SJSA1 (cell line): ENCODE data around the gene ETV6. TPM values are rescaled to one million over a fixed set of nuclear protein-coding genes. Genes with fewer than 3 reads are reported as not detected.

ENCODE experiments used
- DNase-seq, 2 experiments: peaks; one replicate each; pipeline ENCODE4 v3.0.0-alpha.2; 2015 to 2020; ENCODE audit warnings: low spot score in 2 of 2, low read depth in 1 of 2
- H3K27ac ChIP-seq: fragments of 250-450 bp; sonication (Bioruptor Pico); 2 replicates; pipeline ENCODE4 v1.5.1; 2020; ENCODE audit warnings: mild to moderate bottlenecking, moderate library complexity
- H3K27me3 ChIP-seq: fragments of 250-450 bp; sonication (Bioruptor Pico); replicated peaks from 2 replicates; pipeline ENCODE4 v1.5.1; 2020; ENCODE audit warnings: mild to moderate bottlenecking, moderate library complexity
- H3K36me3 ChIP-seq: fragments of 250-450 bp; sonication (Bioruptor Pico); 2 replicates; pipeline ENCODE4 v1.5.1; 2020; ENCODE audit warnings: mild to moderate bottlenecking
- H3K4me1 ChIP-seq: fragments of 250-450 bp; sonication (Bioruptor Pico); replicated peaks from 2 replicates; pipeline ENCODE4 v1.6.1; 2021; ENCODE audit warnings: mild to moderate bottlenecking
- H3K4me3 ChIP-seq: fragments of 250-450 bp; sonication (Bioruptor Pico); 2 replicates; pipeline ENCODE4 v1.5.1; 2020; ENCODE audit warnings: mild to moderate bottlenecking
- H3K9me3 ChIP-seq: fragments of 250-450 bp; sonication (Bioruptor Pico); replicated peaks from 2 replicates; pipeline ENCODE4 v1.5.1; 2020; ENCODE audit warnings: mild to moderate bottlenecking
- total RNA-seq: library from RNA; depleted of rRNA; stranded (reverse); fragments of >200 nt; shearing (Covaris generic); gene quantifications from 2 replicates; pipeline ENCODE4 v1.2.3, GENCODE V29; 2014

ETV6 gene
- total RNA-seq, 1 experiment from 2014 or later: 8.0 TPM

DNA sequence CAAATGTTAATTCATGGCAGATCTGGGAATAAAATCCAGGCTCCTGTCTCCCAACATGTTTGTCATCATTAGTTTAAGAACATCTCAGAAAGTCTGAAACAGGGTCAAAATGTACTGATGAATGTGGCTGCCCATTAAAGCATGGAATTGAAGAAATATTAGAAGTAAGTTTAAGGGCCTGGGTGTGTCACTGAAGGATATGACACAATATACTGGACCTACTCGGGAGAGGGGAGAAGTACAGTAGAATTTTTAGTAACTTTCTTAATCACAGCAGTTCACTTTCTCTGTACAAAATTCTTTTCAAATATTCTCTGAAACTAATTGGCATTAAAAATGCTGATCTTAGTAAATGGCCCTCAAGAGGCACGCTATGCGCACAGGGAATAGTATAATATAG lies 185.5 kb downstream of the ETV6 start:
- no peak overlapping the region for H3K27ac ChIP-seq
- peaks cover 6% of the 10 kb centered on the region for H3K36me3 ChIP-seq
- no peaks in the 10 kb centered on the region for H3K27me3 ChIP-seq
- no peak for DNase-seq
- no peak overlapping the region for H3K4me3 ChIP-seq
- no peaks in the 10 kb centered on the region for H3K9me3 ChIP-seq
- H3K4me1 ChIP-seq: peaks cover 34% of the 10 kb centered on the region

GRCh38 chr12:11836282-11837151 lies 187.0 kb downstream of the ETV6 start:
- Histone ChIP-seq H3K9me3 (no peaks in the 10 kb centered on the region), H3K27me3 (no peaks in the 10 kb centered on the region), H3K36me3 (peaks cover 19% of the 10 kb centered on the region), H3K4me3 (no peak overlapping the region), H3K27ac (no peak overlapping the region), H3K4me1 (peaks cover 34% of the 10 kb centered on the region)
- DNase-seq: no peak

DNA sequence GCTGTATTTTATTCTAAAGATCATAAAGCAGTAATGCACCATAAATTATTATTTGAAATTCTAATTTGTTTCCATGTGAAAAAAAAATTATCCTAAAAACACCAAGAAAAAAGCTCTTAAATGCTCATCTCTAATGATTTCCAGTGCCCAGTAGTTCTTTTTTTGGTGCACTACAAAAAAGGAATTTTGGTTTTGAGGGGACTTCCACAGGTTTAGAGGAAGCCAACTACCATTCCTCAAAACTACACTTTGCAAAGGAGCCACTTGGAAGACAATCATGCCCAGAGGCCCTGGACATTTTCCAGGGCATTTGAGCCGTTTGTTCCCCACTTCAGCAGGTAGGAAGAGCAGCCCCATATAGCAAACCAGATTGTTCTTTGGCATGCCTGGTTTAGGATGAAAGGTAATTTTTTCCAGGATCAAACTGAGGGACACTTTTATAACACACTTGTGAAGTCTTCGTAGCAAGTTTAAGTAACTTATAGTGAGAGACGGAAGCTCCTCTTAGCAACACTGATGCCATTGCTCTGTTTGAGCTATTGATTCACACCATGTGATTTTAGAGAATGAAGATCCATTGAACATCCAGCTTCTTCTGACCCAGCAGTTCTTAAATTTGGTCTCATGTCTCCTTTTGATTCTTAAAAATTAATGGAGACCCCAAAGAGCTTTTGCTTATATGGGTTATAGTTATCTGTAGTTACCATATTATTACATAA lies 187.9 kb downstream of the ETV6 start:
- no peak for DNase-seq

DNA sequence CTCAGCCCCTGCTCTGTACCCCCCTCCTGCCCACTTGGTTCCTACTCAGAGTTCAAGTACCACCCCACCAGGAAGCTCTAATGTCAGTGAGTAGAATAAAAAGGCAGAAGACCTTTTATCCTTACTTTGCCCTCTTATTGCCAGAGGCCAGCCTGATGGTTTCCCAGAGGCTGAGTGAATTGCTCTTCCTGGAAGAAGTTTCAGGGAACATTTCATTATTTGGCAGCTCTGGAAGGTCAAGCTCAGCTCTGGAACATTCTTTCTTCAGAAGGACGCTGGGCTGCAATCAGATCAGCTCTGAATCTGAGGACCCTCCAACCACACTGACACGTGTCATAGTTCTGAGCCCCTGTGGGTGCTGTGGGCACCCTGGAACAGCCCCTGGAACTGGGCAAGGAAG lies 188.9 kb downstream of the ETV6 start:
- DNase-seq: no peak
- Histone ChIP-seq H3K4me3 (no peak overlapping the region), H3K9me3 (no peaks in the 10 kb centered on the region), H3K4me1 (peaks cover 34% of the 10 kb centered on the region), H3K27ac (no peak overlapping the region), H3K36me3 (peaks cover 22% of the 10 kb centered on the region), H3K27me3 (no peaks in the 10 kb centered on the region)

More for the DNA sequence above, 187.9 kb downstream of the ETV6 start:
- Histone ChIP-seq H3K4me3 (no peak overlapping the region), H3K36me3 (peaks cover 22% of the 10 kb centered on the region), H3K4me1 (peaks cover 34% of the 10 kb centered on the region), H3K27ac (no peak overlapping the region), H3K27me3 (no peaks in the 10 kb centered on the region), H3K9me3 (no peaks in the 10 kb centered on the region)

GRCh38 chr12:11839091-11839641 lies 189.7 kb downstream of the ETV6 start:
- no peaks in the 10 kb centered on the region for H3K9me3 ChIP-seq
- peaks cover 22% of the 10 kb centered on the region for H3K36me3 ChIP-seq
- no peak overlapping the region for H3K4me3 ChIP-seq
- peaks cover 26% of the 10 kb centered on the region for H3K4me1 ChIP-seq
- no peaks in the 10 kb centered on the region for H3K27me3 ChIP-seq
- no peak for DNase-seq
- H3K27ac ChIP-seq: no peak overlapping the region

GRCh38 chr12:11840366-11840765 lies 190.9 kb downstream of the ETV6 start:
- no peak for DNase-seq
- no peak overlapping the region for H3K4me3 ChIP-seq
- H3K27ac ChIP-seq: no peak overlapping the region
- H3K27me3 ChIP-seq: no peaks in the 10 kb centered on the region
- peaks cover 18% of the 10 kb centered on the region for H3K4me1 ChIP-seq
- H3K36me3 ChIP-seq: peaks cover 26% of the 10 kb centered on the region
- H3K9me3 ChIP-seq: no peaks in the 10 kb centered on the region

GRCh38 chr12:11846488-11846887 lies 197.0 kb downstream of the ETV6 start:
- DNase-seq: peak in 1 of 2 experiments; percentile 56
- Histone ChIP-seq H3K4me3 (no peak overlapping the region), H3K9me3 (no peaks in the 10 kb centered on the region), H3K4me1 (peaks cover 9% of the 10 kb centered on the region; the same call in 1 of the 2 replicates), H3K36me3 (peaks cover 10% of the 10 kb centered on the region), H3K27me3 (no peaks in the 10 kb centered on the region), H3K27ac (no peak overlapping the region)

GRCh38 chr12:11847539-11847938 lies 198.1 kb downstream of the ETV6 start:
- Histone ChIP-seq H3K4me1 (peaks cover 9% of the 10 kb centered on the region; the same call in 1 of the 2 replicates), H3K27me3 (no peaks in the 10 kb centered on the region), H3K4me3 (no peak overlapping the region), H3K36me3 (peaks cover 7% of the 10 kb centered on the region), H3K27ac (no peak overlapping the region), H3K9me3 (no peaks in the 10 kb centered on the region)
- no peak for DNase-seq

DNA sequence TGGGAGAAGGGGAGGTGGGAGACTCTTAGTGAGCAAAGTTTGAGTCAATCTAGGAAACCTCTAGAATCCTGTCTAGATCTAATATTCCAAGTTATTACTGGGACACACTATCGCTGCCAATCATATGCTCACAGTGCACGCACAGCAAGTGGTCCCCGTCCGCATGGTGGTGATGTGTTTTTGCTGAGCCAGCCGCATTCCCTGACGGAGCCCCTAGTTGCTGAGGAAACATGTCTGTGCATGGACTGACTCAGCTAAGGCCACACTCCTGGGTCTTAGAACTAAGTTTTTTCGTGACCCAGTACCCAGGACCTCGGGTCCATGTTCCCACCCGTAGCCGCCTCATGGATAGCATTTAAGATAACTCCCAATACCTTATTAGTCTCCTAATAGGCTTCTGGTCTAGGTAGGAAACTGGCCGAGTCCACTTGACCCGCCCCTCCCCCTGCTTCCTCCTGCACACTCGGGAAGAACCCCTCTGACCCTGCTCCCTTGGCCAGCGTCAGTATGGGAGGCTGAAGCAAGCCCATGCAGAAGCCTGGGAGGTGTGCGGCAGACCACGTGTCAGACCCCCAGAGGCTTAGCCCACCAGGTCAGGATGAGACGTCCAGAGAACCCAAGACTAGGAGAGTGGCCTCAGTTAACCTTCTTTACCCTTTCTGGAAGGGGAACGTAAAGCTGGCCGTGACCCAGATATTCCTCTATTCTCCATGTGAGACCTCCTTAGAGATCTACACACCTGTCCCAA lies 200.5 kb downstream of the ETV6 start:
- Histone ChIP-seq H3K4me3 (no peak overlapping the region), H3K27me3 (no peaks in the 10 kb centered on the region), H3K9me3 (no peaks in the 10 kb centered on the region), H3K4me1 (peaks cover 9% of the 10 kb centered on the region; the same call in 1 of the 2 replicates), H3K27ac (no peak overlapping the region), H3K36me3 (peaks cover 22% of the 10 kb centered on the region)
- DNase-seq: no peak

- Histone ChIP-seq H3K27ac (no peak overlapping the region), H3K9me3 (no peaks in the 10 kb centered on the region), H3K36me3 (peaks cover 26% of the 10 kb centered on the region), H3K4me1 (no peaks in the 10 kb centered on the region), H3K27me3 (no peaks in the 10 kb centered on the region), H3K4me3 (no peak overlapping the region)
- DNase-seq: no peak
These were observed 203.7 kb downstream of the ETV6 start for GRCh38 chr12:11853126-11853525.

DNA sequence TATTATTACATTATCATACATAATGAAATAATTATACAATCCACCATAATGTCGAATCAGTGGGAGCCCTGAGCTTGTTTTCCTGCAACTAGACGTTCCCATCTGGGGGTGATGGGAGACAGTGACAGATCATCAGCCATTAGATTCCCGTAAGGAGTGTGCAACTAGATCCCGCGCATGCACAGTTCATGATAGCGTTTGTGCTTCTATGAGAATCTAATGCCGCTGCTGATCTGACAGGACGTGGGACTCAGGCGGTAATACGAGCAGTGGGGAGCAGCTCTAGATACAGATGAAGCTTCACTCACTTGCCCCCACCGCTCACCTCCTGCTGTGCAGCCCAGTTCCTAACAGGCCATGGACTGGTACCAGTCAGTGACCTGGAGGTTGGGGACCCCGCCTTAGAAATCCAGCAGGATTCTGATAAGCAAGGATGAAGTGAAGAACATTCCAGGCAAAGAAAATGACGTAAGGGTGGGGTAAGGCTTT lies 204.6 kb downstream of the ETV6 start:
- H3K4me1 ChIP-seq: no peaks in the 10 kb centered on the region
- peaks cover 29% of the 10 kb centered on the region for H3K36me3 ChIP-seq
- H3K27ac ChIP-seq: no peak overlapping the region
- no peak overlapping the region for H3K4me3 ChIP-seq
- H3K27me3 ChIP-seq: no peaks in the 10 kb centered on the region
- no peak for DNase-seq
- no peaks in the 10 kb centered on the region for H3K9me3 ChIP-seq

- no peaks in the 10 kb centered on the region for H3K27me3 ChIP-seq
- H3K27ac ChIP-seq: no peak overlapping the region
- no peak overlapping the region for H3K4me3 ChIP-seq
- H3K4me1 ChIP-seq: no peaks in the 10 kb centered on the region
- no peaks in the 10 kb centered on the region for H3K9me3 ChIP-seq
- no peak for DNase-seq
- peaks cover 34% of the 10 kb centered on the region for H3K36me3 ChIP-seq
These were observed 206.5 kb downstream of the ETV6 start for GRCh38 chr12:11855983-11856374.

- Histone ChIP-seq H3K9me3 (no peaks in the 10 kb centered on the region), H3K27ac (no peak overlapping the region), H3K36me3 (peaks cover 36% of the 10 kb centered on the region), H3K4me1 (no peaks in the 10 kb centered on the region), H3K27me3 (no peaks in the 10 kb centered on the region), H3K4me3 (no peak overlapping the region)
- no peak for DNase-seq
These were observed 207.5 kb downstream of the ETV6 start for GRCh38 chr12:11856971-11857370.
